Hindlimb muscle (tissue), 1 donor: Measurements from ENCODE around the gene NSUN5. TPM values are rescaled to one million over a fixed set of nuclear protein-coding genes. Genes with fewer than 3 reads are reported as not detected.
"Not testable (repeated sequence)": the region's sequence is repeated elsewhere in the genome, so short reads cannot be mapped to it uniquely, and the experiment has no call there.

Experiments used
- DNase-seq: peaks from one replicate; pipeline ENCODE4 v3.0.0-alpha.2; 2013
- polyA plus RNA-seq: library from polyadenylated mRNA; unstranded; fragments of 120-200 nt; gene quantifications from one replicate; pipeline ENCODE4 v1.2.1, GENCODE V29; 2013; ENCODE audit not compliant: insufficient read length

Gene NSUN5
- 24.1 TPM for polyA plus RNA-seq

DNA sequence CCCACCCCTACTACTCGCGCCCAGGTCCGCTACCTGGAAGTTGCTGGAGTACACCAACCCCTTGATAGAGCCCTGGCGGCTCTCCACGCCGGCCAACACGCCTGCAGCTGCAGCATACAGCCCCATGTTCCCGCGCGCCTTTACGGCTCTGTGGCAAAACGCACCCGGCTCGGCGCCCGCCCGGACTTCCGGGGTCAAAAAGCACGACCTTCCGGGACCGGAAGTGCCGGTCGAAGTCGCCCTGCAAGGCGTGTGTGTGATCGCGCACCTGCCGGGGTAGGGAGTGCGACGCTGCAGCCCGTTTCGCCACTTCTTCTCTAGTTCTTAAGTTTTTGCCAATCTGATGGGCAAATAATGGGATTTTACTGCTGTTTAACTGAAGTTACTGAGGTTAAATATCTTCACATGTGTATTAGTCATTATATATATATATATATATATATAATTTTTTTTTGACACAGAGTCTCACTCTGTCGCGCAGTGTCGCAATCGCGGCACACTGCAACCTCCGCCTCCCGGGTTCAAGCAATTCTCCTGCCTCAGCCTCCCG lies at the start of gene NSUN5:
Gene NSUN5 (minus strand): TSS at position 162 of the 550 bp plus-strand sequence. CDS start 36 bp downstream, at position 126.
- DNase-seq = peak; percentile 86

- no peak for DNase-seq
Observed at GRCh38 chr7:73356159-73356558, 47.5 kb upstream of the NSUN5 start.

- DNase-seq = no peak
Observed at GRCh38 chr7:73354821-73355220, 46.2 kb upstream of the NSUN5 start.

GRCh38 chr7:73354196-73354595 lies 45.6 kb upstream of the NSUN5 start:
- no peak for DNase-seq

GRCh38 chr7:73353243-73353642 lies 44.6 kb upstream of the NSUN5 start:
- DNase-seq = no peak

GRCh38 chr7:73352784-73353183 lies 44.2 kb upstream of the NSUN5 start:
- DNase-seq = no peak

DNA sequence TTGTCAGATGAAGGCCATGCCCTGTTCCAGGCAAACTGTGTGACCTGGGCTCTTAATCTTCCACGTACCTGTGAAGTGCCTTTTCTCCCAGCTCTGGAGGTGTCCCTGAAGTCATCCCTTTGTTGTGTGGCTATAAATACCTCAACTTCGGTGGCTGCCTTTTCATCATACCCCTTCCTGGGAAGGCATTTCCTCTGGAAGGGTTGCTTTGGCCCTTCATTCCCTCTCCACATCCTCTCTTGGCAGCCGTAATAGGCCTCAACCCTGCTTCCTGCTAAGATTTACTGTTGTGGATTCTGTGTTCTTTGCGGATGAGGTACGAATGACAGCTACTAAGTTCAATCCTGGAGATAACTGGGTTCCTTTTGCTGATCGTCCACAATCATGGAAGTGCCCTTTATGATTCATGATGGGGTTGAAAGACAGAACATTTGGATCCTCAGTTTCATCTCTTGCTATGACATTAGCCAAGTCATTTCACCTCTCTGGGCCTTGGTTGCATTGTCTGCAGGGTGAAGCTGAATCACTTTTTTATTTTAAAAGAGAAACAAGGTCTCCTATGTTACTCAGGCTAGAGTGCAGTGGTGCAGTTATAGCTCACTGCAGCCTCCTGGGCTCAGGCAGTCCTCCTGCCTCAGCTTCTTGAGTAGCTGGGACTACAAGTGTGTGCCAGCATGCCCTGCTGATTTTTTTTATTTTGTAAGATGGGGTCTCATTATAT lies 43.0 kb upstream of the NSUN5 start:
- DNase-seq = no peak

DNA sequence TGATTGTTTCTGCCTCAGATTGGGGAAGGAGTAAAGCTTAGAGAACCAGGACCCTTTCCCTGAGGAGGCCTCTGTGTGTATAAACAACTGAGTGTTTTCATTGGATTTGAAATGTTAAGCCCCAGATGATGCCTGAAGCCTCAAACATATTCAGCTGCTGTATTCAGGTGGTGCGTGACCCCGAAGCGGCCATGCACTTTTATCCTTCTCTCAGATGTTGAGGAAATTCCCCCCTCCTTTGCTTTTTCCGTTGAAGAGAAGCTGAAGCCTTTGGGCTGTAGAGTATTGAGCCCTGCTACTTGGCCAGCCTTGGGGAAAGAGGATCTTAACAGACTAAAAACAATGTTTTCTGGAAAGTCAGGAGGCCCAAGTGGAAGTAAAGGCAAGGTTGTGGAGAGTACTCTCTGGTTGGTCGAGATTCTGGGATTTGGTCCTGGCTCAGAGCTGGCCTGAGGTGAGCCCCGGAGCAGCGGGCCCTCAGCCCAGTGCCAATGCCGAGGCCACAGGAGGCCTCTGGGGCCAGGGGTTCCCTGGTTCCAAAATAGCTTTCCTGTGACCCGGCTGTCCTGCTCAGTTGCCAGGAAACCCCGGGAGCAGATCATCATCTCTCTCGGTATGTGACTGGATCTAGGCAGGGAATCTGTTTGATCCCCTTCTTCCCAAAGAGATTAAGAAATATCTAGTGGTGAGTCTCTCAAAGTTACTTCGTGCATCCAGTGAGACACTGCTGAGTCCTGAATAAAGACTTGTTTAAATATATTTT lies 41.9 kb upstream of the NSUN5 start:
- no peak for DNase-seq

- no peak for DNase-seq
Observed at GRCh38 chr7:73349763-73350162, 41.1 kb upstream of the NSUN5 start.

DNA sequence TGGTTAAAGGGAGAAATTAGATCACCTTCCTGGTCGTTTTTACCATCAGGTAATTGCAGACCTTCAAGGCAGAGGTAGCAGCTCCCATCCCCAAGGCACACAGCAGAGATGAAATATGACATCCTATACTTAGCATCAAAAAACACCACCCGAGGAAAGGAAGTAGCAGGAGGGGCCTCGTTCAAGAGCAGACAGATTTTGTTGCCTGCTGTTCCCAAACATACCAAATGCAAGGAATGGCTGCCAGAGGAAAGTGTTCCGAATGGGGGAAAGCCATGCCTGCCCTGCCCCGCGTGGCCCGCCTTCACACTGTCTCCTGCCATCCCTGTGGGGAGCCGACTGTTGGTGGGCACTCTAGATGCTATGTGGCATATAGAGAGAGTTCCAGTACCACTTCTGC lies 37.3 kb upstream of the NSUN5 start:
- DNase-seq = no peak

DNA sequence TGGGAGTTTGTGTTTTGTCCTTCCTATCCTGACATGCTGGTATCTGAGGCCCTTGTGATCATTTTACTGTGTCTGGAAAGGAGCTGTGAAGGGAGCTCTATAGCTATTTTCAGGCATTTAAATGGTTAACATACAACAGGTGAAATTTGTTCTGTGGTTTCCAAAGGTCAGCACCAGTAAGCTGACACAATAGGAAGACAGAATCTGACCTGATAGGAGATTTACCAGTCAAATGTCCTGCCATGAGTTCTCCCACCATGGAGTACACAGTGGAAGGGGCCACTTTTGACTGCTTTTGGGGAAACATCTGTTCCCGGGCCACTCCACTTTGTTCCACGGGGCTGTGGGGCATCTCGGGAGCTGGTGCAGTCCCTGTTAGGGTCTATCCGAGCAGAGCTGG lies 36.9 kb upstream of the NSUN5 start:
- no peak for DNase-seq

GRCh38 chr7:73343671-73344380 lies 35.2 kb upstream of the NSUN5 start:
- DNase-seq = no peak

- peak; percentile 61 for DNase-seq
Observed at GRCh38 chr7:73342645-73343044, 34.0 kb upstream of the NSUN5 start.

DNA sequence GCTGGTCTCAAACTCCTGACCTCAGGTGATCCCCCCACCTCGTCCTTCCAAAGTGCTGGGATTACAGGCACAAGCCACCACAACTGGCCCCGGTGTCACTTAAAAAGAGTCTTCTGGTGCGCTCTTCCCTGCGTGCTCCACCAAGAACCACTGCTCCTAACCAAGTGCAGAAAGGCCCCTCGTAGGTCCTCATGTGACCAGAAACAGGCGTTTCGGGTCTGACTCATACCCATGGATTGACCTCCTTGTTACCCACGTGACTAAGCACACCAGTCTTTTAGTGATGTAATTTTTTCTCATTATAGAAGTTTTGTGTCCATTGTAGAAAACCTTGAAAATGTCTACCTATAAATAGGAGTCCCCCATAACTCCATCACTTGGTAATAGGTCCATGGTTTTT lies 33.3 kb upstream of the NSUN5 start:
- DNase-seq = no peak

- no peak for DNase-seq
Observed at GRCh38 chr7:73340514-73340913, 31.9 kb upstream of the NSUN5 start.

GRCh38 chr7:73338321-73338720 lies 29.7 kb upstream of the NSUN5 start:
- DNase-seq = no peak

GRCh38 chr7:73332447-73332846 lies 23.8 kb upstream of the NSUN5 start:
- no peak for DNase-seq

- DNase-seq = no peak
Observed at GRCh38 chr7:73330772-73331171, 22.1 kb upstream of the NSUN5 start.

- no peak for DNase-seq
Observed at GRCh38 chr7:73329861-73330581, 21.4 kb upstream of the NSUN5 start.

DNA sequence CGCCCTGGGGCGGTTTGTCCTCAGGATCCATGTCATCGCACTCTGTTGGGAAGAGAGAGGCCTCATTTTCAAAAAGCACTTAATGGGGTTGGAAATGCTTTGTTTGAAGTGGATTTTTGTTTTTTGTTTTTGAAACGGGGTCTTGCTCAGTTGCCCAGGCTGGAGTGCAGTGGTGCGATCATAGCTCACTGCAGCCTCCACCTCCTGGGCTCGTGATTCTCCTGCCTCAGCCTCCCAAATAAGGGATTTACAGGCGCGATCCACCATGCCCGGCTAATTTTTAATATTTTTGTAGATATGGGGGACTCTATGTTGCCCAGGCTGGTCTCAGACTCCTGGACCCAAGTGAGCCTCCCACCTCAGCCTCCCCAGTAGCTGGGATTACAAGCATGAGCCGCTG lies 20.1 kb upstream of the NSUN5 start:
- no peak for DNase-seq

GRCh38 chr7:73327922-73328321 lies 19.3 kb upstream of the NSUN5 start, which contains the start of the genes FKBP6 and TRIM50:
Gene FKBP6, plus strand, starts transcription at chr7:73328161. Its CDS starts 268 bp downstream, at chr7:73328429.
Gene TRIM50, minus strand, starts transcription at chr7:73328082. Its CDS starts 3,295 bp downstream, at chr7:73324787.
- DNase-seq = not testable (repeated sequence)

DNA sequence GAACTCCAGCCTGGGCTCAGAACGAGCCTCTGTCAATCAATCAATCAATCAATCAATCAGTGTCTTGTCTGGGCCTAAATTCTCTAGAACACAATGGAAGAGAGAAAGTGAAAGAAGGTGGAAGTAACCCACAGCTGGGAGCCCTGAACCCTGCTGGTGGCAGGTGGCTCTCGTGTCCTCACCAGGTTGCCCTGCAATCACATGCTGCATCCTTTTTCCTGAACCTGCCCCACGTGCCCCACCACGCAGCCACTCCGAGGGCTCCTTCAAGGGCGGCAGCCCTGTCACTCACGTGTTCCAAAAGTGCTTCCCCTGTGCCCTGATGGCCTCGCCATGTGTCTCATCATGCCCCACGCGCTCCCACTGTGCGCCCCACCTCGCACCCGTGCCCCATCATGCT lies 18.8 kb upstream of the NSUN5 start:
- not testable (repeated sequence) for DNase-seq
